ENCODE measurements around the gene MRRF.

Gene MRRF

GRCh38 chr9:122232796-122233306 is 31.8 kb upstream of the MRRF start:
- intact Hi-C loops (cut with DNase I; ENCODE audit: low total_unique reads) = no loop called here

GRCh38 chr9:122234022-122234748 is 30.5 kb upstream of the MRRF start:
- peaks cover 0 to 27% of the 10 kb centered on the region in 2 donors for H3K27me3 ChIP-seq
- no peak overlapping the region for H3K4me3 ChIP-seq
- H3K4me1 ChIP-seq = peaks cover 0 to under 1% (median under 1%) of the 10 kb centered on the region in 4 donors
- DNase-seq = no peak
- no peaks in the 10 kb centered on the region for H3K9me3 ChIP-seq
- peaks cover 4 to 10% (median 7%) of the 10 kb centered on the region in 3 donors for H3K36me3 ChIP-seq
- intact Hi-C loops (cut with DNase I; ENCODE audit: low total_unique reads) = no loop called here
- TF ChIP-seq CTCF (IDR thresholded peaks at IDR 0.05) = no peak
- no peak overlapping the region for H3K27ac ChIP-seq

More at GRCh38 chr9:122232796-122233306, 31.8 kb upstream of the MRRF start:
- peaks cover 0 to 40% of the 10 kb centered on the region in 2 donors for H3K27me3 ChIP-seq
- DNase-seq = no peak
- H3K36me3 ChIP-seq = no peaks in the 10 kb centered on the region
- no peaks in the 10 kb centered on the region for H3K9me3 ChIP-seq
- H3K27ac ChIP-seq = no peak overlapping the region
- TF ChIP-seq CTCF (IDR thresholded peaks at IDR 0.05) = no peak
- H3K4me3 ChIP-seq = no peak overlapping the region
- H3K4me1 ChIP-seq = peaks cover 0 to 14% (median 11%) of the 10 kb centered on the region in 4 donors

GRCh38 chr9:122236681-122237080 is 28.0 kb upstream of the MRRF start:
- Histone ChIP-seq H3K27me3 (peaks cover 0 to 6% of the 10 kb centered on the region in 2 donors), H3K4me3 (no peak overlapping the region), H3K36me3 (peaks cover 27 to 34% (median 29%) of the 10 kb centered on the region in 3 donors), H3K9me3 (no peaks in the 10 kb centered on the region), H3K4me1 (no peaks in the 10 kb centered on the region), H3K27ac (no peak overlapping the region)
- DNase-seq = no peak
- intact Hi-C loops (cut with DNase I; ENCODE audit: low total_unique reads) = no loop called here
- no peak for TF ChIP-seq CTCF (IDR thresholded peaks at IDR 0.05)

- no peaks in the 10 kb centered on the region for H3K4me1 ChIP-seq
- H3K27ac ChIP-seq = no peak overlapping the region
- H3K27me3 ChIP-seq = no peaks in the 10 kb centered on the region
- peaks cover 56 to 64% (median 60%) of the 10 kb centered on the region in 3 donors for H3K36me3 ChIP-seq
- no peak overlapping the region for H3K4me3 ChIP-seq
- no peak for DNase-seq
- intact Hi-C loops (cut with DNase I; ENCODE audit: low total_unique reads) = no loop called here
- TF ChIP-seq CTCF (IDR thresholded peaks at IDR 0.05) = no peak
- H3K9me3 ChIP-seq = no peaks in the 10 kb centered on the region
Measured at GRCh38 chr9:122239722-122240121, 25.0 kb upstream of the MRRF start.

GRCh38 chr9:122244349-122244748 is 20.3 kb upstream of the MRRF start:
- DNase-seq = no peak
- H3K4me3 ChIP-seq = no peak overlapping the region
- intact Hi-C loops (cut with DNase I; ENCODE audit: low total_unique reads) = no loop called here
- H3K36me3 ChIP-seq = peaks cover 80 to 93% (median 88%) of the 10 kb centered on the region in 3 donors
- H3K27ac ChIP-seq = no peak overlapping the region
- no peak for TF ChIP-seq CTCF (IDR thresholded peaks at IDR 0.05)
- H3K27me3 ChIP-seq = no peaks in the 10 kb centered on the region
- H3K9me3 ChIP-seq = no peaks in the 10 kb centered on the region
- no peaks in the 10 kb centered on the region for H3K4me1 ChIP-seq
